Activated B cell treated with CpG ODN at 0.5 μM for 24 hours (primary cell): ENCODE results near the gene MCHR1. TPM values are rescaled to one million over a fixed set of nuclear protein-coding genes. Genes with fewer than 3 reads are reported as not detected.
A peak's percentile ranks its signal among the peaks of the same experiment; 100 is the strongest.

ENCODE experiments used
- ATAC-seq: fragments of 200-7000 bp; cut with Tn5 transposase; one replicate; pipeline ENCODE4 v1.10.0; 2021; ENCODE audit warnings: low read depth, mild to moderate bottlenecking, moderate library complexity
- CTCF ChIA-PET: fragments of 350-600 bp; sonication (Branson Sonifier 250); formaldehyde crosslinking; loops from one replicate; lab custom pipeline; 2021; ENCODE audit warnings: antibody characterized with exemption; lab: Charles Lee
- POLR2A ChIA-PET: fragments of 350-600 bp; sonication (Branson Sonifier 250); formaldehyde crosslinking; loops from one replicate; lab custom pipeline; 2021; ENCODE audit warnings: antibody characterized with exemption; lab: Charles Lee
- DNase-seq: peaks from one replicate; pipeline ENCODE4 v3.0.0; 2022
- H3K27ac Mint-ChIP-seq: one replicate; pipeline ENCODE4 v1.8.0; 2020; ENCODE audit warnings: mixed read lengths
- H3K27me3 Mint-ChIP-seq: one replicate; pipeline ENCODE4 v1.8.0; 2021; ENCODE audit warnings: mixed read lengths
- H3K36me3 Mint-ChIP-seq: one replicate; pipeline ENCODE4 v1.8.0; 2021; ENCODE audit warnings: low read depth, mixed read lengths
- H3K4me1 Mint-ChIP-seq: one replicate; pipeline ENCODE4 v1.8.0; 2021; ENCODE audit warnings: mixed read lengths
- H3K4me3 Mint-ChIP-seq: one replicate; pipeline ENCODE4 v1.8.0; 2020; ENCODE audit warnings: mild to moderate bottlenecking, mixed read lengths
- H3K9me3 Mint-ChIP-seq: one replicate; pipeline ENCODE4 v1.8.0; 2020; ENCODE audit warnings: mixed read lengths
- intact Hi-C: fragments of 100-400 bp; cut with micrococcal nuclease; formaldehyde crosslinking; loops from one replicate; pipeline ENCODE4 v1.15.1; 2024
- total RNA-seq: library from RNA; stranded (reverse); gene quantifications from 2 replicates; pipeline ENCODE4 v1.2.3, GENCODE V29; 2022
- TF ChIP-seq, protein P1 (sequence below): fragments of 200-600 bp; IDR thresholded peaks from one replicate; pipeline ENCODE4 v1.8.0; 2022; ENCODE audit warnings: antibody characterized with exemption, mild to moderate bottlenecking

MCHR1 gene
- total RNA-seq, 1 donor from 2014 or later = not detected

DNA sequence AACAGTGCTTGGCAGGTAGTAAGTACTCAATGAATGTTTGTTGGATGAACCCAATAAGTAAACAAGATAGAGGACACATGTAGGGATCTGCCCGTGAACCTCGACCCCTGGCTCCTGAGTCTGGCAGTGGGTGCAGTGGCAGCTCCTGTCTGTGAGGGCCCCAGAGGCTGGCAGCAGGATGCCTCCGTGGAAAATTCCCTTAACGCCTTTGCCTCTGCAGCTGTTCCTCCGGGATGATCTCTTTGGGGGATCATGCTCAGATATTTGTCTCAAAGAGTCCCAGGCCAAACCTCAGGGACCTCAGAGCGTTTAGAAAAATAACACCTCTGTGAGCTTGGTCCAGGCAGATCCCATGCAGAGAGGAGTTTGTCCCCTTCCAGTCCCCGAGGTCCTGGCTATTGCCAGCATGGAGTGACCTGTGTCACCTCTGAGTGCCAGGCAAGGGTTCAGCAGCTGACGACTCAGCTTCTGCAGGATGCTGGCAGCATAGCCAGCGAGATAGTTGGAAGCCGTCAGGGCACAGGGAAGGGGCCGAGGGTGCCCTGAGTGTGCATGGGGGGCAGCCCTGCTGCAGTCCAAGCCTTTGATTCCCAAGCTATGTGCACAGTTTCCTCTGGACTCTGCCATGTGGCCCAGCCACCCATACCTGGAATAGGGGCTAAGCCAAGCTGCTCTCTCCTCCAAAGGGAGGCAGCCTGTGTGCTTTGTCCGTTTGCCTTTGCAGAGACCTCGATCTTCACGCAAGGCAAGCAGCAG, 613 bp upstream of the MCHR1 start:
- intact Hi-C loops = no loop called here
- peaks cover 10% of the 10 kb centered on the region for H3K4me1 Mint-ChIP-seq
- H3K36me3 Mint-ChIP-seq = no peaks in the 10 kb centered on the region
- peaks cover 19% of the 10 kb centered on the region for H3K27me3 Mint-ChIP-seq
- POLR2A ChIA-PET = interaction anchor here (0.6 kb wide), 1 partner anchor 100 kb away, joined by 3 read pairs; no protein-coding TSS in a partner anchor
- DNase-seq (no peak), ATAC-seq (no peak)
- no peaks in the 10 kb centered on the region for H3K9me3 Mint-ChIP-seq
- H3K4me3 Mint-ChIP-seq = no peak overlapping the region
- CTCF ChIA-PET = interaction anchor here (1.1 kb wide), 1 partner anchor 81 kb away, joined by 3 read pairs; no protein-coding TSS in a partner anchor
- no peak overlapping the region for H3K27ac Mint-ChIP-seq
- TF ChIP-seq, protein P1, sequence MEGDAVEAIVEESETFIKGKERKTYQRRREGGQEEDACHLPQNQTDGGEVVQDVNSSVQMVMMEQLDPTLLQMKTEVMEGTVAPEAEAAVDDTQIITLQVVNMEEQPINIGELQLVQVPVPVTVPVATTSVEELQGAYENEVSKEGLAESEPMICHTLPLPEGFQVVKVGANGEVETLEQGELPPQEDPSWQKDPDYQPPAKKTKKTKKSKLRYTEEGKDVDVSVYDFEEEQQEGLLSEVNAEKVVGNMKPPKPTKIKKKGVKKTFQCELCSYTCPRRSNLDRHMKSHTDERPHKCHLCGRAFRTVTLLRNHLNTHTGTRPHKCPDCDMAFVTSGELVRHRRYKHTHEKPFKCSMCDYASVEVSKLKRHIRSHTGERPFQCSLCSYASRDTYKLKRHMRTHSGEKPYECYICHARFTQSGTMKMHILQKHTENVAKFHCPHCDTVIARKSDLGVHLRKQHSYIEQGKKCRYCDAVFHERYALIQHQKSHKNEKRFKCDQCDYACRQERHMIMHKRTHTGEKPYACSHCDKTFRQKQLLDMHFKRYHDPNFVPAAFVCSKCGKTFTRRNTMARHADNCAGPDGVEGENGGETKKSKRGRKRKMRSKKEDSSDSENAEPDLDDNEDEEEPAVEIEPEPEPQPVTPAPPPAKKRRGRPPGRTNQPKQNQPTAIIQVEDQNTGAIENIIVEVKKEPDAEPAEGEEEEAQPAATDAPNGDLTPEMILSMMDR = no peak

DNA sequence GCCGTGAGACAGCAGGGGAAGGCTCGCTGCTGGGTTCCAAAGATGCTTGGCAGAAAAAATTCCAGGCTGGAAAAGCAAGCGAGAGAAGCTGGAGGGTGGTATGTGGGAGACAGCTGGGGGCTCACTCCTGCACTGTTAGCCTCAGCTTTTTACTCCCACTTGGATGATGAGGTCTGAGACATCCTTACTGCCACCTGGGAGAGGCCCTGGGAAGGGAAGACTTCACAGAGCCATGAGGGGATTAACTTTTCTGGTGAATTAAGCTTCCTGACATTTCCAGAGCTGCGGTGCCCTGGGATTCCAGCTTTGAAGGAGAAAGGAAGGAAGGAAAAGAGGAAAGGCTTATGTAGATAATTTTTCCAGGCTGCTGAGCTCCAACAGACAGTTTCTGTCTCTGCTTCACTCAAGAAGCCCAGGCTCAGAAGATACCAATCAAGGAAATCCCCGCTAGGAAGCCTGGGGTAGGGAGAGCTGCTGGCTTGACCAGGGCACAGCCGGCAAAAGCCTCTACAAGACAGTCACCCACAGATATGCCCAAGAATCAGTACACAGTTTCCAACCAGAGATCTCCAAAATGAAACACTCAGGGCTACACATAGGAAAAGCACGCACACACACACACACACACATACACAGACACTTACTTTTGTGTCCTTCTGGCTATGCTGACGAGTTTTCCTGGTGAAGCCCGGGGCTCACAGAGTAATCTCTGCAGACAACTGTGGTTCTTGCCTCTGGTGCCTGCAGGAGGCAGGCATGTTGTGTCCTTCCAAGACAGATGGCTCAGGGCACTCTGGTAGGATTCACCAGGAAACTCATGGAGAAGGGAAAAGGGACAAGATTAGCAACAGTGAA, 907 bp downstream of the MCHR1 start:
- ATAC-seq (no peak), DNase-seq (no peak)
- H3K4me1 Mint-ChIP-seq = peaks cover 10% of the 10 kb centered on the region
- H3K27ac Mint-ChIP-seq = no peak overlapping the region
- peaks cover 22% of the 10 kb centered on the region for H3K27me3 Mint-ChIP-seq
- ChIA-PET CTCF (interaction anchor here (1.1 kb wide), 1 partner anchor 80 kb away, joined by 3 read pairs; no protein-coding TSS in a partner anchor), POLR2A (no interaction called here)
- H3K36me3 Mint-ChIP-seq = no peaks in the 10 kb centered on the region
- H3K4me3 Mint-ChIP-seq = no peak overlapping the region
- H3K9me3 Mint-ChIP-seq = no peaks in the 10 kb centered on the region
- TF ChIP-seq, protein P1 = no peak
- intact Hi-C loops = no loop called here

DNA sequence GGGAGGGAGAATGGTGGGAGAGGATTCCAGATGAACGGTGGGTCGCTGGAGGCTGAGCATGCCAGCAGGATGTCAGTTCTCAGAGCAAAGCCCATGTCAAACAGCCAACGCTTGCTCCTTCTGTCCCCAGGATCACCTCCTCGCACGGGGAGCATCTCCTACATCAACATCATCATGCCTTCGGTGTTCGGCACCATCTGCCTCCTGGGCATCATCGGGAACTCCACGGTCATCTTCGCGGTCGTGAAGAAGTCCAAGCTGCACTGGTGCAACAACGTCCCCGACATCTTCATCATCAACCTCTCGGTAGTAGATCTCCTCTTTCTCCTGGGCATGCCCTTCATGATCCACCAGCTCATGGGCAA, 1.5 kb downstream of the MCHR1 start:
- ATAC-seq = no peak
- Mint-ChIP-seq H3K4me3 (no peak overlapping the region), H3K9me3 (no peaks in the 10 kb centered on the region), H3K36me3 (no peaks in the 10 kb centered on the region), H3K27ac (no peak overlapping the region), H3K27me3 (peaks cover 22% of the 10 kb centered on the region), H3K4me1 (peaks cover 10% of the 10 kb centered on the region)
- intact Hi-C loops = no loop called here
- TF ChIP-seq, protein P1 = no peak
- CTCF ChIA-PET = no interaction called here
- no peak for DNase-seq
- POLR2A ChIA-PET = no interaction called here

DNA sequence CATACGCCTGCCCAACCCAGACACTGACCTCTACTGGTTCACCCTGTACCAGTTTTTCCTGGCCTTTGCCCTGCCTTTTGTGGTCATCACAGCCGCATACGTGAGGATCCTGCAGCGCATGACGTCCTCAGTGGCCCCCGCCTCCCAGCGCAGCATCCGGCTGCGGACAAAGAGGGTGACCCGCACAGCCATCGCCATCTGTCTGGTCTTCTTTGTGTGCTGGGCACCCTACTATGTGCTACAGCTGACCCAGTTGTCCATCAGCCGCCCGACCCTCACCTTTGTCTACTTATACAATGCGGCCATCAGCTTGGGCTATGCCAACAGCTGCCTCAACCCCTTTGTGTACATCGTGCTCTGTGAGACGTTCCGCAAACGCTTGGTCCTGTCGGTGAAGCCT, 2.2 kb downstream of the MCHR1 start:
- no peak overlapping the region for H3K27ac Mint-ChIP-seq
- H3K4me1 Mint-ChIP-seq = peaks cover 10% of the 10 kb centered on the region
- no peaks in the 10 kb centered on the region for H3K9me3 Mint-ChIP-seq
- peaks cover 22% of the 10 kb centered on the region for H3K27me3 Mint-ChIP-seq
- ATAC-seq (no peak), DNase-seq (no peak)
- POLR2A ChIA-PET = no interaction called here
- H3K4me3 Mint-ChIP-seq = no peak overlapping the region
- intact Hi-C loops = no loop called here
- no peaks in the 10 kb centered on the region for H3K36me3 Mint-ChIP-seq
- TF ChIP-seq, protein P1 = no peak
- CTCF ChIA-PET = interaction anchor here (0.6 to 2.9 kb wide), 2 partner anchors 184 to 218 kb away, joined by 3 to 21 read pairs; no protein-coding TSS in a partner anchor

DNA sequence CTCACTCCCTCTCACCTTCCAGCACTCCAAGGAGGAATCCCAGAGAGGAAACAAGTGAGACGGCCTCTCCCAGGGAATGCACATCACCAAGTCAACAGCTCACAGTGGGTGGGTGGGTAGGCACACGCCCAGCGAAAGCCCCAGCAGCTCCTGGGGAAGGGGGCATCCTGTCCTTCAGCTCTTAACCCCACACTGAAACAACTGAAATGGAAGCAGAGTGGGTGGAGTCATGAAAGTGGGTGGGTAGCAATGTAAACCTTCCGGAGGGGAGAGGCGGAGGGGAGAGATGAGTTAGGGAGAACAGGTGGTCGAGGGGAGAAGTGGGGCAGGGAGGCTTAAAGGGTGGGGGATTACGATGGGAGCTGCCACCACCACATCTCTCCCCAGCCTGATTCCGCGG, 5.4 kb downstream of the MCHR1 start:
- POLR2A ChIA-PET = interaction anchor here (0.6 kb wide), 1 partner anchor 387 kb away, joined by 3 read pairs; no protein-coding TSS in a partner anchor
- H3K27me3 Mint-ChIP-seq = peaks cover 15% of the 10 kb centered on the region
- no peak overlapping the region for H3K4me3 Mint-ChIP-seq
- H3K36me3 Mint-ChIP-seq = no peaks in the 10 kb centered on the region
- intact Hi-C loops = no loop called here
- ATAC-seq (no peak), DNase-seq (no peak)
- CTCF ChIA-PET = interaction anchor here (1.3 kb wide), 1 partner anchor 75 kb away, joined by 4 read pairs; no protein-coding TSS in a partner anchor
- no peaks in the 10 kb centered on the region for H3K9me3 Mint-ChIP-seq
- peaks cover 10% of the 10 kb centered on the region for H3K4me1 Mint-ChIP-seq
- H3K27ac Mint-ChIP-seq = peak overlapping the region; percentile 7
- TF ChIP-seq, protein P1 = no peak
